Esophagus squamous epithelium (tissue), 4 donors: ENCODE data around the gene PLEKHH1.

Experiments used
- POLR2A ChIP-seq, 4 donors: fragments of 450-650 bp; IDR thresholded peaks; one replicate each; pipeline ENCODE4 v1.6.1; 2017; ENCODE audit warnings: antibody characterized with exemption in 4 of 4, mild to moderate bottlenecking in 4 of 4, moderate library complexity in 3 of 4
- TF ChIP-seq, protein P1 (sequence below), 6 experiments: fragments of 450-650 bp in 4 of 6; fragments of 200-600 bp in 2 of 6; sonication (generic) in 2 of 6; IDR thresholded peaks; one replicate each; pipeline ENCODE4 v1.5.1; 2016 to 2019; ENCODE audit warnings: antibody characterized with exemption in 6 of 6, mild to moderate bottlenecking in 4 of 6, moderate library complexity in 4 of 6

DNA sequence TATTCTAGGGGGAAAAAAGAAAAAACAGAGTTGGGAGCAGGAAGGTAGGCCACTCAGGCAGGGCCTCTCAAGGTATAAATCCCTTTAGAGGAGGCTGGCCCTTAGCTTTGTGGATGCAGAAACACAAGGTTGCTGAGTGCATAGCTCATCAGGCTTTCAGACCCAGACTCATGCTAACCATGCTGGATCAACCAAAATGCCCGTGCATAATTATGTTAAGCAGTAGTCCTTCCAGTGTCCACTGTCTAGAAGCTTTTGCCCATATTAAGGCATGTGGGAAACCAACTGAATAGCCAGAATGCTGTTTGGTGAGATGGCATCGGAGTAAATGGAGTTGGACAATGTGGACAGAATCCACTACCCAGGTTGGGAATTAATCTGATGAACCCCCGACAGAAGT, 105.6 kb downstream of the PLEKHH1 start:
- TF ChIP-seq, protein P1, sequence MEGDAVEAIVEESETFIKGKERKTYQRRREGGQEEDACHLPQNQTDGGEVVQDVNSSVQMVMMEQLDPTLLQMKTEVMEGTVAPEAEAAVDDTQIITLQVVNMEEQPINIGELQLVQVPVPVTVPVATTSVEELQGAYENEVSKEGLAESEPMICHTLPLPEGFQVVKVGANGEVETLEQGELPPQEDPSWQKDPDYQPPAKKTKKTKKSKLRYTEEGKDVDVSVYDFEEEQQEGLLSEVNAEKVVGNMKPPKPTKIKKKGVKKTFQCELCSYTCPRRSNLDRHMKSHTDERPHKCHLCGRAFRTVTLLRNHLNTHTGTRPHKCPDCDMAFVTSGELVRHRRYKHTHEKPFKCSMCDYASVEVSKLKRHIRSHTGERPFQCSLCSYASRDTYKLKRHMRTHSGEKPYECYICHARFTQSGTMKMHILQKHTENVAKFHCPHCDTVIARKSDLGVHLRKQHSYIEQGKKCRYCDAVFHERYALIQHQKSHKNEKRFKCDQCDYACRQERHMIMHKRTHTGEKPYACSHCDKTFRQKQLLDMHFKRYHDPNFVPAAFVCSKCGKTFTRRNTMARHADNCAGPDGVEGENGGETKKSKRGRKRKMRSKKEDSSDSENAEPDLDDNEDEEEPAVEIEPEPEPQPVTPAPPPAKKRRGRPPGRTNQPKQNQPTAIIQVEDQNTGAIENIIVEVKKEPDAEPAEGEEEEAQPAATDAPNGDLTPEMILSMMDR (IDR thresholded peaks at IDR 0.05) = no peak
- TF ChIP-seq POLR2A (IDR thresholded peaks at IDR 0.05) = no peak
